Activated CD8-positive, alpha-beta T cell treated with anti-CD3 and anti-CD28 coated beads for 36 hours (primary cell): ENCODE results near the gene CX3CL1. TPM values are rescaled to one million over a fixed set of nuclear protein-coding genes. Genes with fewer than 3 reads are reported as not detected.

Experiments used
- ATAC-seq: fragments of 200-7000 bp; cut with Tn5 transposase; one replicate; pipeline ENCODE4 v1.10.0; 2021; ENCODE audit warnings: mild to moderate bottlenecking, moderate library complexity
- CTCF ChIA-PET: fragments of 350-600 bp; sonication (Branson Sonifier 250); formaldehyde crosslinking; loops from one replicate; lab custom pipeline; 2021; ENCODE audit warnings: antibody characterized with exemption; lab: Charles Lee
- POLR2A ChIA-PET: fragments of 350-600 bp; sonication (Branson Sonifier 250); formaldehyde crosslinking; loops from one replicate; lab custom pipeline; 2021; ENCODE audit warnings: antibody characterized with exemption; lab: Charles Lee
- DNase-seq: peaks from one replicate; pipeline ENCODE4 v3.0.0-alpha.2; 2020
- H3K27ac Mint-ChIP-seq: one replicate; pipeline ENCODE4 v1.8.0; 2021; ENCODE audit warnings: mild to moderate bottlenecking, mixed read lengths
- H3K27me3 Mint-ChIP-seq: one replicate; pipeline ENCODE4 v1.8.0; 2021; ENCODE audit warnings: mixed read lengths
- H3K36me3 Mint-ChIP-seq: one replicate; pipeline ENCODE4 v1.8.0; 2021; ENCODE audit warnings: low read depth, mixed read lengths
- H3K4me1 Mint-ChIP-seq: one replicate; pipeline ENCODE4 v1.8.0; 2021; ENCODE audit warnings: low read depth, mixed read lengths
- H3K4me3 Mint-ChIP-seq: one replicate; pipeline ENCODE4 v1.8.0; 2021; ENCODE audit warnings: mild to moderate bottlenecking, moderate library complexity, mixed read lengths
- H3K9me3 Mint-ChIP-seq: one replicate; pipeline ENCODE4 v1.8.0; 2021; ENCODE audit warnings: mixed read lengths
- CTCF ChIP-seq: fragments of 200-600 bp; IDR thresholded peaks from one replicate; pipeline ENCODE4 v1.8.0; 2022; ENCODE audit warnings: antibody characterized with exemption, mild to moderate bottlenecking
- intact Hi-C: fragments of 100-400 bp; cut with micrococcal nuclease; formaldehyde crosslinking; loops from one replicate; pipeline ENCODE4 v1.10.0; 2022
- total RNA-seq, 2 experiments: library from RNA; stranded (reverse); gene quantifications; one replicate each; pipeline ENCODE4 v1.2.3, GENCODE V29; 2021

Gene CX3CL1
- total RNA-seq, 2 experiments from 2014 or later = 0.09 TPM; not detected in 1

- H3K4me3 Mint-ChIP-seq = no peak overlapping the region
- no peaks in the 10 kb centered on the region for H3K9me3 Mint-ChIP-seq
- DNase-seq (no peak), ATAC-seq (no peak)
- intact Hi-C loops = no loop called here
- TF ChIP-seq CTCF = no peak
- no peak overlapping the region for H3K27ac Mint-ChIP-seq
- no peaks in the 10 kb centered on the region for H3K36me3 Mint-ChIP-seq
- ChIA-PET CTCF (interaction anchor here (1.1 kb wide), 1 partner anchor 98 kb away, joined by 3 read pairs; the partner anchor contains the start of genes CIAPIN1 and COQ9), POLR2A (interaction anchor here (0.9 kb wide), 1 partner anchor 11 kb away, joined by 3 read pairs; no protein-coding TSS in a partner anchor)
- H3K27me3 Mint-ChIP-seq = peaks cover 39% of the 10 kb centered on the region
- H3K4me1 Mint-ChIP-seq = peaks cover 21% of the 10 kb centered on the region
These were observed 24.0 kb upstream of the CX3CL1 start for GRCh38 chr16:57348327-57348726.

GRCh38 chr16:57349212-57350031 lies 22.9 kb upstream of the CX3CL1 start:
- Mint-ChIP-seq H3K4me3 (peak overlapping the region; percentile 17), H3K4me1 (peaks cover 21% of the 10 kb centered on the region), H3K36me3 (no peaks in the 10 kb centered on the region), H3K27me3 (peaks cover 36% of the 10 kb centered on the region), H3K9me3 (no peaks in the 10 kb centered on the region), H3K27ac (no peak overlapping the region)
- peak; percentile 99 for ATAC-seq
- TF ChIP-seq CTCF = no peak
- peak; percentile 75 for DNase-seq
- CTCF ChIA-PET = no interaction called here
- POLR2A ChIA-PET = no interaction called here
- intact Hi-C loops = no loop called here

- ChIA-PET POLR2A (no interaction called here), CTCF (no interaction called here)
- intact Hi-C loops = no loop called here
- Mint-ChIP-seq H3K36me3 (no peaks in the 10 kb centered on the region), H3K9me3 (no peaks in the 10 kb centered on the region), H3K27ac (no peak overlapping the region), H3K4me3 (no peak overlapping the region), H3K27me3 (peaks cover 24% of the 10 kb centered on the region), H3K4me1 (peaks cover 17% of the 10 kb centered on the region)
- DNase-seq (no peak), ATAC-seq (no peak)
- no peak for TF ChIP-seq CTCF
These were observed 19.6 kb upstream of the CX3CL1 start for GRCh38 chr16:57352636-57353047.

- Mint-ChIP-seq H3K27ac (no peak overlapping the region), H3K9me3 (no peaks in the 10 kb centered on the region), H3K4me3 (no peak overlapping the region), H3K36me3 (no peaks in the 10 kb centered on the region), H3K4me1 (peaks cover 22% of the 10 kb centered on the region), H3K27me3 (peaks cover 11% of the 10 kb centered on the region)
- intact Hi-C loops = no loop called here
- CTCF ChIA-PET = interaction anchor here (0.9 kb wide), 1 partner anchor 62 kb away, joined by 3 read pairs; no protein-coding TSS in a partner anchor
- ATAC-seq = no peak
- POLR2A ChIA-PET = interaction anchor here (0.6 kb wide), 1 partner anchor 1062 kb away, joined by 3 read pairs; no protein-coding TSS in a partner anchor
- TF ChIP-seq CTCF = no peak
- no peak for DNase-seq
These were observed 18.0 kb upstream of the CX3CL1 start for GRCh38 chr16:57354311-57354710.

- intact Hi-C loops = no loop called here
- ChIA-PET CTCF (interaction anchor here (0.8 kb wide), 1 partner anchor 63 kb away, joined by 3 read pairs; no protein-coding TSS in a partner anchor), POLR2A (no interaction called here)
- no peaks in the 10 kb centered on the region for H3K36me3 Mint-ChIP-seq
- TF ChIP-seq CTCF = no peak
- DNase-seq (no peak), ATAC-seq (no peak)
- H3K27ac Mint-ChIP-seq = no peak overlapping the region
- H3K27me3 Mint-ChIP-seq = peaks cover 2% of the 10 kb centered on the region
- no peaks in the 10 kb centered on the region for H3K9me3 Mint-ChIP-seq
- H3K4me3 Mint-ChIP-seq = no peak overlapping the region
- H3K4me1 Mint-ChIP-seq = peaks cover 16% of the 10 kb centered on the region
These were observed 16.3 kb upstream of the CX3CL1 start for GRCh38 chr16:57355898-57356414.
